Measurements from ENCODE around the gene IFI16. TPM values are rescaled to one million over a fixed set of nuclear protein-coding genes. Genes with fewer than 3 reads are reported as not detected.

Gene IFI16
- total RNA-seq, 1 experiment from 2014 or later, result 2.9 TPM

- H3K18ac ChIP-seq (ENCODE audit: insufficient read length, low read depth, low read length), result peak overlapping the region; percentile 45
- H2BK20ac ChIP-seq (ENCODE audit: low read depth, low read length, poor library complexity, severe bottlenecking), result no peak overlapping the region
- no peak overlapping the region for H2AFZ ChIP-seq (ENCODE audit: low read length)
- no peak overlapping the region for H2AK5ac ChIP-seq (ENCODE audit: insufficient read length, low read length)
- Mint-ChIP-seq H3K27me3 (ENCODE audit: low read depth) (no peaks in the 10 kb centered on the region), H3K4me3 (no peak overlapping the region; a peak in 1 of 5 replicates), H3K27ac (peak overlapping the region in 1 of 3 experiments; percentile 50; a peak in 2 of 7 replicates), H3K36me3 (ENCODE audit: insufficient read depth in 1 of 3, low read depth in 3 of 3) (peaks cover 0 to 17% (median 0%) of the 10 kb centered on the region in 3 experiments; a peak in 4 of 7 replicates), H3K9me3 (peaks cover 0 to 7% of the 10 kb centered on the region in 2 experiments; a peak in 2 of 5 replicates), H3K4me1 (peaks cover 14% of the 10 kb centered on the region in 2 experiments)
- no peaks in the 10 kb centered on the region for H3K27me3 ChIP-seq (ENCODE audit: insufficient read depth, low read length)
- no peak overlapping the region for H4K5ac ChIP-seq (ENCODE audit: insufficient read length, low read depth, low read length)
- no peak overlapping the region for H3K14ac ChIP-seq (ENCODE audit: insufficient read depth, low read length)
- no peaks in the 10 kb centered on the region for H3K79me1 ChIP-seq (ENCODE audit: insufficient read depth, low read depth, low read length, poor library complexity, severe bottlenecking)
- no peaks in the 10 kb centered on the region for H3K23me2 ChIP-seq (ENCODE audit: insufficient read length, low read depth, low read length, poor library complexity, severe bottlenecking)
- no CpG with 5 or more reads among the region's 3 CpGs for WGBS (ENCODE audit: extremely low coverage, insufficient read length, low lambda C conversion rate)
- DNase-seq, result no peak
- H3K79me2 ChIP-seq (ENCODE audit: insufficient read depth, low read length), result no peaks in the 10 kb centered on the region; the same call in 1 of the 2 replicates
- H3K4ac ChIP-seq (ENCODE audit: low read depth, low read length), result no peak overlapping the region
- H2BK120ac ChIP-seq (ENCODE audit: low read depth, low read length, poor library complexity, severe bottlenecking), result no peak overlapping the region
- H2BK5ac ChIP-seq (ENCODE audit: insufficient read length, low read length), result no peak overlapping the region
- H3K4me1 ChIP-seq (ENCODE audit: insufficient read depth, low read length), result no peaks in the 10 kb centered on the region
- no peak overlapping the region for H3K27ac ChIP-seq (ENCODE audit: insufficient read length, low read depth, low read length)
- no peak for TF ChIP-seq CTCF (conservative IDR thresholded peaks at IDR 0.05)
- no peak overlapping the region for H3K56ac ChIP-seq (ENCODE audit: insufficient read length, low read depth, low read length)
- H4K8ac ChIP-seq (replicated peaks; ENCODE audit: insufficient read length, low read depth, low read length), result no peak overlapping the region
- H3K9me3 ChIP-seq (ENCODE audit: control insufficient read depth, low read depth, low read length), result no peaks in the 10 kb centered on the region
- H4K91ac ChIP-seq (ENCODE audit: insufficient read length, low read depth, low read length), result no peak overlapping the region
- H4K20me1 ChIP-seq (ENCODE audit: control insufficient read depth, insufficient read depth, insufficient read length), result no peaks in the 10 kb centered on the region
- no peak overlapping the region for H2BK15ac ChIP-seq (ENCODE audit: low read depth, low read length)
- H3K9ac ChIP-seq (ENCODE audit: extremely low read depth, insufficient read length, low read length), result no peak overlapping the region
- H3T11ph ChIP-seq (ENCODE audit: low read length), result no peak overlapping the region
- H2BK12ac ChIP-seq (ENCODE audit: insufficient read length, low read depth, low read length), result no peak overlapping the region
- no peak overlapping the region for H3K23ac ChIP-seq (ENCODE audit: insufficient read length, low read depth, low read length)
- no peak overlapping the region for H3K4me2 ChIP-seq (ENCODE audit: insufficient read depth, insufficient read length, low read length)
These were observed 21.3 kb downstream of the IFI16 start for GRCh38 chr1:159030877-159031447.
